D341Med (cell line): ENCODE measurements around the gene STOML2.
"Not testable (repeated sequence)": the region's sequence is repeated elsewhere in the genome, so short reads cannot be mapped to it uniquely, and the experiment has no call there.

Experiments
- DNase-seq: peaks from one replicate; pipeline ENCODE4 v3.0.0; 2012; ENCODE audit warnings: low spot score

Gene STOML2

GRCh38 chr9:35102769-35103659, at the start of gene STOML2:
STOML2 (minus strand) TSS chr9:35103131; CDS start chr9:35103094, 37 bp downstream.
- peak; percentile 92 for DNase-seq

DNA sequence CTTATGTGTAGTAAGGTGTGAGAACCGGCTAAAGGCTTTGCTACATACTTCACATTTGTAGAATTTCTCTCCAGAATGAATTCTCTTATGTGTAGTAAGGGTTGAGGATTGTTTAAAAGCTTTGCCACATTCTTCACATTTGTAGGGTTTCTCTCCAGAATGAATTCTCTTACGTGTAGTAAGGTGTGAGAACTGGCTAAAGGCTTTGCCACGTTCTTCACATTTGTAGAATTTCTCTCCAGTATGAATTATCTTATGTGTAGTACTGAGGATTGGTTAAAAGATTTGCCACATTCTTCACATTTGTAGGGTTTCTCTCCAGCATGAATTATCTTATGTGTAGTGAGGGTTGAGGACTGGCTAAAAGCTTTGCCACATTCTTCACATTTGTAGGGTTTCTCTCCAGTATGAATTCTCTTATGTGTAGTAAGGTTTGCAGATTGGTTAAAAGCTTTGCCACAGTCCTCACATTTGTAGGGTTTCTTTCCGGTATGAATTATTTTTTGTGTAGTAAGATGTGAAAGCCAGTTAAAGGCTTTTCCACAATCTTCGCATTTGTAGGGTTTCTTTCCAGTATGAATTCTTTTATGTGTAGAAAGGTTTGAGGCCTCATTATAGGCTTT, 45.1 kb upstream of the STOML2 start:
- DNase-seq: not testable (repeated sequence)

DNA sequence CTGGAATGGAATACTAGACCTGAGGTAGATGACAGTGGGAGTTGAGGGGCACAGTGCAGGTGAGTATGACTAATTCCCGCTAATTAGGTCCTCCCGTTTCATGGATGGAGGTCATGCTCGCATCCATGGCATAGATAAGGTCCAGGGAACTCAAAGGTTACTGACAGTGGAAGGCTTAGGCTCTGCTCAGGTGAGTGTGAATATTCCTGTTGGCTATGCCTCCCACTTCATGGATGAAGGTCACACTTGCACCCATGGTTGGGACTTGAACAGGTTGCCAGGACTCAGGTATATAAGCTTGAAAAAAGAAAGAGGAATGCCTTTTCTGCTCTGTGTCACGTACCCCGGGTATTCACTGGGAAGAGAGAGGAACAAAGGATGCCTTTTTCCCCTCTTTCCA, 39.1 kb upstream of the STOML2 start:
- no peak for DNase-seq

GRCh38 chr9:35140093-35140492, 37.2 kb upstream of the STOML2 start:
- no peak for DNase-seq

- DNase-seq: no peak
These were observed 33.9 kb upstream of the STOML2 start for GRCh38 chr9:35136866-35137265.

GRCh38 chr9:35135988-35136387, 33.1 kb upstream of the STOML2 start:
- no peak for DNase-seq

DNA sequence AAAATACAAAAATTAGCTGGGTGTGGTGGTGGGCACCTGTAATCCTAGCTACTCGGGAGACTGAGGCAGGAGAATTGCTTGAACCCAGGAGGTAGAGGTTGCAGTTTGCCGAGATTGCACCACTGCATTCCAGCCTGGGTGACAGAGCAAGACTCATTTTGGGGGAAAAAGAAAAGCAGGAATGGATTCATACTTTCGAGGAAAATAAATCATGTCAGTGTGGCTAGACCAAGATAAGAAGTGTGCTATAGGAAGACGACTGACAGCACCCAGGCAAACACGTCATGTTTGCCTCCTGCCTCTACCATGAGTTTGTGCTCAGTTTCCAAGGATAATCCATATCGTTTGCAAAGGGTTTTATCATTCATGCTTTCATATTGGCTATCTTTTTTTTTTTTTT, 32.0 kb upstream of the STOML2 start:
- DNase-seq: no peak

- DNase-seq: peak; percentile 85
These were observed 14.1 kb upstream of the STOML2 start for GRCh38 chr9:35116898-35117551.

- DNase-seq: no peak
These were observed 13.6 kb upstream of the STOML2 start for GRCh38 chr9:35116539-35116897.

- DNase-seq: peak; percentile 94
These were observed 13.0 kb upstream of the STOML2 start, which contains the start of gene ATOSB for GRCh38 chr9:35115680-35116538. ATOSB (minus strand) TSS chr9:35115862; CDS start chr9:35108274, 7,588 bp downstream.

- no peak for DNase-seq
These were observed 12.1 kb upstream of the STOML2 start for GRCh38 chr9:35114840-35115628.

GRCh38 chr9:35114113-35114839, 11.3 kb upstream of the STOML2 start:
- peak; percentile 57 for DNase-seq

GRCh38 chr9:35112257-35113020, 9.5 kb upstream of the STOML2 start:
- no peak for DNase-seq

DNA sequence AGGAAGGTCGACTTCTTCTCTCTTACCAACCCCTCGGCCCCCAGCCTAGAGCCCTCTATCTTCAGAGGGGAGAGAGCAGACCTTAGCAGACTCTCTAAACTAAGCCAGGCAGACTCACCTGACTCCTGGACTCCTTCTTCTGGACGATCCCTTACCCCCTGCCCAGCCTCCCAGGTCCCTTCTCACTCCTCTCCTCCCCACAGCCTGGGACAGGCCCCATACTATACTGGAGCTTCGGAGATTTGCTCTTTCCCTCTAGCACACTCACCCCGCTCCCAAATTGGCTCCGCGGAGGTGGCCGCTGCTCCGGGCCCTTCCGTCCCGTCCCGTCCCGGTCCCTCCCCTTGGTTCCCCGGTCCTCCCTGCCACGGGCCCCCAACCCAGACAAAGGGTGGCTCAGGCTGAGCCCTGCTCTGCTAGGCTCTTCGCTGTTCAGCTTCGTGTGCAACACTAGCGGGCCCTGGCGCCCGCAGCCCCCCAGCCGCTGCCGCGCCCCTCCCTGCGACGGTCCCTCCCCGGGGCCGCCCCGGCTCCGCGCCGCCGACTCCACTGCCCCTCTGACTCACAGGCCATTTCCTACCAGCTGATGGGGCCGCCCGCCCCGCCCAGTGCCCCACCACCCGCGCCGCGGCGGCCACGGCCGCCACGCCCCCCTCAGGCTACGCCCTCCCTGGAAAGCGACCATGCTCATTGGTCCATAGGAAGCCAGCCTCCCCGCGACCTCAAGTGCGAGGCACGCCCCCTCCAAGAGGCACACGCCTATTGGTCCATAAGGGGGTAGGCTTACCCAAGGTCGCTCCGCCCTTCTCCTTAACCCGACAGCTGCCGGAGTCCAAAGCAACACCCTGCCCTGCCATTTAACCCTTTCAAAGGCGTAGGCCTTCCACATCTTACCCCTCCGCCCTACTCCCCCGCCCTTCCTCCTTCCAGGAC, 8.3 kb upstream of the STOML2 start:
- DNase-seq: peak; percentile 95

DNA sequence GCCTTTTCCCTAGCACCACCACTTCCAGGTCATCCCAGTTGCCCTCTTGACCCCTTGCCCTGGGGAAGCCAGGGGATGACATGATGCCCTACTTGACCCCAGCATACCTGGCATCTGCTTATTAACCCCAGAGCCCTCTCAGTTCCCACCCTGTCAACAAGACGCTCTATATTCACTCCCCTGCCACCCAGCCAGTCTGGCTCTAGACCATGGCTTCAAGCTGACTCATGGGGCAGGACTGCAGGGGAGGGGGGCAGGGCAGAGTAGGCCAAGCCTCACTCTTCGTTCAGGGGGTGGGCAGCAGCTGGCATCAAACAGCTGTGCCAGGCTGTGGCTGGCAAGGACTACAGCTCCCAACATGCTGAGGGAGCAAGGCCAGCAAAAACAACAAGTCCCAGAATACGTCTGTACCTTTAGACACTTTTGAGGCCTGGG, 7.4 kb upstream of the STOML2 start:
- no peak for DNase-seq

- DNase-seq: no peak
These were observed 6.1 kb upstream of the STOML2 start for GRCh38 chr9:35108946-35109575.

DNA sequence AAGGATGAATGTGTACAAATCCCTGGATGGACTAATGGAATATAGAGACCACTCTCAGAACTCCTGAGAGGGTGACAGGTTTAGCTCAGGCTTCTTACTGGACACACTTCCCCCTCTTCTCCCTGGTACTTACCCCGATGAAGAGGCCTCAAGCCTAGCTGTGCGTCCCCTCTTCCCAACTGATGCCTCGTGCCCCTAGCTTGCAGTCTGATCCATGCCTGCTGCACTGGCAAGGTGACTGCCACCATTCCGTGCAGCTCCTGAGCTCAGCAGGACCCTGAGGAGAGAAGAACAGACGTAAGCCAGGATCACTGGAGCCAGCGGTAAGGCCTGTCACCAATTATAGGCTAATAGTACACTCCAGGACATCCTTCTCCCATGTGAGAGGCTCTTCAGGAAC, 5.5 kb upstream of the STOML2 start:
- no peak for DNase-seq
